Neuronal stem cell (in vitro differentiated cells): Measurements from ENCODE around the gene RTF1.

Source experiments
- DNase-seq: peaks from one replicate; pipeline ENCODE4 v3.0.0-alpha.2; 2013; ENCODE audit warnings: low spot score
- H2AFZ ChIP-seq: one replicate; pipeline ENCODE4 v1.6.1; 2013; ENCODE audit warnings: mild to moderate bottlenecking, low read length, inconsistent platforms
- H2AK5ac ChIP-seq: 2 replicates; pipeline ENCODE4 v1.6.1; 2013; ENCODE audit warnings: low read depth, mild to moderate bottlenecking, inconsistent platforms, low read length, moderate library complexity, mixed read lengths
- H2BK120ac ChIP-seq: 2 replicates; pipeline ENCODE4 v1.6.1; 2013; ENCODE audit warnings: low read depth, mild to moderate bottlenecking, inconsistent platforms, low read length, moderate library complexity, mixed read lengths
- H2BK12ac ChIP-seq: one replicate; pipeline ENCODE4 v1.6.1; 2013; ENCODE audit warnings: low read length, inconsistent platforms
- H2BK15ac ChIP-seq: 2 replicates; pipeline ENCODE4 v1.6.1; 2013; ENCODE audit warnings: mild to moderate bottlenecking, low read length, inconsistent platforms, mixed read lengths
- H2BK5ac ChIP-seq: one replicate; pipeline ENCODE4 v1.6.1; 2013; ENCODE audit warnings: inconsistent platforms, mild to moderate bottlenecking, low read length, moderate library complexity
- H3K14ac ChIP-seq: one replicate; pipeline ENCODE4 v1.6.1; 2013; ENCODE audit warnings: low read length, inconsistent platforms
- H3K18ac ChIP-seq: 2 replicates; pipeline ENCODE4 v1.6.1; 2013; ENCODE audit warnings: low read length, inconsistent platforms
- H3K23ac ChIP-seq: 2 replicates; pipeline ENCODE4 v1.6.1; 2013; ENCODE audit warnings: low read depth, mild to moderate bottlenecking, mixed read lengths, low read length, inconsistent platforms; ENCODE audit not compliant: poor library complexity
- H3K27ac ChIP-seq: replicated peaks from 3 replicates; pipeline ENCODE4 v1.5.1; 2013; ENCODE audit warnings: low read length, inconsistent platforms
- H3K27me3 ChIP-seq, 3 experiments: 2 replicates each; pipeline ENCODE4 v1.6.1; 2013; ENCODE audit warnings: low read length in 3 of 3, mild to moderate bottlenecking in 2 of 3, inconsistent platforms in 1 of 3, low read depth in 1 of 3, mixed read lengths in 1 of 3, moderate library complexity in 1 of 3; ENCODE audit not compliant: control insufficient read depth in 3 of 3, insufficient read depth in 3 of 3
- H3K36me3 ChIP-seq, 2 donors: replicated peaks in 1 of 2; 2 replicates each; pipeline ENCODE4 v1.6.1; 2013; ENCODE audit warnings: low read length in 2 of 2; ENCODE audit not compliant: control insufficient read depth in 2 of 2, insufficient read depth in 2 of 2
- H3K4ac ChIP-seq: 2 replicates; pipeline ENCODE4 v1.6.1; 2013; ENCODE audit warnings: inconsistent platforms, mild to moderate bottlenecking, low read length, moderate library complexity
- H3K4me1 ChIP-seq, 2 donors: 1 replicate in 1 of 2; 2 replicates in 1 of 2; pipeline ENCODE4 v1.6.1; 2013; ENCODE audit warnings: low read length in 2 of 2, low read depth in 1 of 2; ENCODE audit not compliant: control insufficient read depth in 2 of 2, insufficient read depth in 1 of 2
- H3K4me2 ChIP-seq: one replicate; pipeline ENCODE4 v1.6.1; 2013; ENCODE audit warnings: mild to moderate bottlenecking, low read length, inconsistent platforms; ENCODE audit not compliant: insufficient read depth, poor library complexity, severe bottlenecking
- H3K4me3 ChIP-seq, 2 donors: 2 replicates each; pipeline ENCODE4 v1.5.1; 2013; ENCODE audit warnings: low read length in 2 of 2, mild to moderate bottlenecking in 2 of 2, inconsistent platforms in 1 of 2, moderate library complexity in 1 of 2
- H3K79me1 ChIP-seq: one replicate; pipeline ENCODE4 v1.6.1; 2013; ENCODE audit warnings: low read depth, mild to moderate bottlenecking, inconsistent platforms, low read length, moderate library complexity
- H3K9ac ChIP-seq: one replicate; pipeline ENCODE4 v1.6.1; 2013; ENCODE audit warnings: mild to moderate bottlenecking, low read depth, low read length, inconsistent platforms; ENCODE audit not compliant: poor library complexity
- H3K9me3 ChIP-seq, 2 donors: replicated peaks in 1 of 2; 2 replicates each; pipeline versions ENCODE3 to v1.6.1; 2013; ENCODE audit warnings: low read length in 2 of 2, mild to moderate bottlenecking in 2 of 2, inconsistent platforms in 1 of 2, low read depth in 1 of 2, mixed read lengths in 1 of 2, moderate library complexity in 1 of 2; ENCODE audit not compliant: control insufficient read depth in 2 of 2, insufficient read depth in 1 of 2
- H4K8ac ChIP-seq: one replicate; pipeline ENCODE4 v1.6.1; 2013; ENCODE audit warnings: low read depth, mild to moderate bottlenecking, inconsistent platforms, low read length, moderate library complexity
- H4K91ac ChIP-seq: one replicate; pipeline ENCODE4 v1.6.1; 2013; ENCODE audit warnings: low read length, low read depth, mild to moderate bottlenecking, inconsistent platforms; ENCODE audit not compliant: poor library complexity
- WGBS, 2 donors: extraction: QIAGEN DNeasy Blood & Tissue Kit; methylation state at CpG; one replicate each; pipeline ENCODE4 v1.1.7; 2013; ENCODE audit warnings: missing lambda C conversion rate in 2 of 2, mixed read lengths in 1 of 2; ENCODE audit not compliant: insufficient read length in 2 of 2, insufficient replicate concordance in 1 of 2; ENCODE audit errors: extremely low coverage in 2 of 2; 5-methylcytosine and 5-hydroxymethylcytosine counted together

RTF1 gene

DNA sequence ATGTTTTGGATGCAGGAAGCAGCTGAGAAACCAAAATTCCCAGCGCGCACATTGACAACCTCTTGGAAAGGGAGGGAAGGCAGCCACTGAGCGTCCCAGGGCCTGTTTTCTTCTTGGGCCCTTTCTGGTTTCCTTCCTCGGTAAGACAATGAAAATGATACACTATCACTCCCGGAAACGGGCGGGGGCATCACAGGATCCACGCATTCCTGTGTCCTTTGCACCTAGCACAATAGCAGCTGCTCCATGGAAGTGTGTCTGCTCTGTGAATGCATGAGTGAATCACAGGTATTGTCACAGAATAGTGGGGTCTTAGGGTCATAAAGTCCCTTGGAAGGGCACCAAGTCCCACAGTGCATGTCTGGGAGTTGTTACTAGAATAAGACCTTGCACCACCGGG, 70.5 kb downstream of the RTF1 start:
- WGBS, 2 donors: no CpG with 5 or more reads among the region's 9 CpGs
- no peak overlapping the region for H3K27ac ChIP-seq
- no peak overlapping the region for H3K14ac ChIP-seq

DNA sequence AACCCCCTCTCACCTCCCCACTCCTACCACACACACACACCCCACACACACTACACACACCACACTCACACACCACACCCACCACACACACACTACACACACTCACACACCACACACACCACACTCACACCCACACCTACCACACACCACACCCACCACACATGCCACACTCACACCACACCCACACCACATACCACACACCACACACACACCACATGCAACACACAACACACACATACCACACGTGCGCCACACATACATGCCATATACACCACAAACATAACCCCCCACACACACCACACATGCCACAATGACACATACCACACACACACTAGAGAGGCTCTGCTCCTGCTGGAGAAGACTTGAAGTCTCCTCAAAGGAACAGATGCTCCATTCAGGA, 70.9 kb downstream of the RTF1 start:
- DNase-seq: no peak
- H3K23ac ChIP-seq: peak overlapping the region; percentile 59
- H4K91ac ChIP-seq: peak overlapping the region; percentile 82
- H3K27me3 ChIP-seq: peaks cover 0 to 17% (median 0%) of the 10 kb centered on the region in 3 experiments
- H2BK15ac ChIP-seq: no peak overlapping the region
- H3K4me2 ChIP-seq: no peak overlapping the region
- peak overlapping the region in 1 of 2 donors; percentile 64 for H3K4me3 ChIP-seq
- peak overlapping the region; percentile 94 for H3K14ac ChIP-seq
- H3K18ac ChIP-seq: peak overlapping the region; percentile 52
- peak overlapping the region; percentile 56 for H3K4ac ChIP-seq
- WGBS, 2 donors: no CpG with 5 or more reads among the region's 2 CpGs
- H3K9ac ChIP-seq: peak overlapping the region; percentile 63
- H3K27ac ChIP-seq: no peak overlapping the region
- H2AFZ ChIP-seq: no peak overlapping the region
- H2BK120ac ChIP-seq: no peak overlapping the region
- peaks cover 4 to 17% of the 10 kb centered on the region in 2 donors for H3K36me3 ChIP-seq
- no peak overlapping the region for H2AK5ac ChIP-seq
- no peak overlapping the region for H4K8ac ChIP-seq
- no peaks in the 10 kb centered on the region for H3K79me1 ChIP-seq
- H2BK12ac ChIP-seq: no peak overlapping the region
- no peak overlapping the region for H2BK5ac ChIP-seq
- peaks cover 8 to 17% of the 10 kb centered on the region in 2 donors for H3K4me1 ChIP-seq
- peaks cover 0 to 2% of the 10 kb centered on the region in 2 donors for H3K9me3 ChIP-seq

More for the DNA sequence above, 70.5 kb downstream of the RTF1 start:
- Histone ChIP-seq H3K9ac (peak overlapping the region; percentile 63), H3K36me3 (peaks cover 6 to 21% of the 10 kb centered on the region in 2 donors), H2BK5ac (no peak overlapping the region), H3K4ac (no peak overlapping the region), H3K18ac (no peak overlapping the region), H2BK120ac (no peak overlapping the region), H2AK5ac (no peak overlapping the region), H3K4me1 (peaks cover 4 to 12% of the 10 kb centered on the region in 2 donors), H4K91ac (no peak overlapping the region), H3K27me3 (peaks cover 0 to 14% (median 0%) of the 10 kb centered on the region in 3 experiments), H3K23ac (no peak overlapping the region), H2BK15ac (no peak overlapping the region), H3K4me3 (no peak overlapping the region), H2BK12ac (no peak overlapping the region), H4K8ac (no peak overlapping the region), H3K79me1 (no peaks in the 10 kb centered on the region), H3K4me2 (no peak overlapping the region), H3K9me3 (peaks cover 0 to 2% of the 10 kb centered on the region in 2 donors), H2AFZ (no peak overlapping the region)
- no peak for DNase-seq

DNA sequence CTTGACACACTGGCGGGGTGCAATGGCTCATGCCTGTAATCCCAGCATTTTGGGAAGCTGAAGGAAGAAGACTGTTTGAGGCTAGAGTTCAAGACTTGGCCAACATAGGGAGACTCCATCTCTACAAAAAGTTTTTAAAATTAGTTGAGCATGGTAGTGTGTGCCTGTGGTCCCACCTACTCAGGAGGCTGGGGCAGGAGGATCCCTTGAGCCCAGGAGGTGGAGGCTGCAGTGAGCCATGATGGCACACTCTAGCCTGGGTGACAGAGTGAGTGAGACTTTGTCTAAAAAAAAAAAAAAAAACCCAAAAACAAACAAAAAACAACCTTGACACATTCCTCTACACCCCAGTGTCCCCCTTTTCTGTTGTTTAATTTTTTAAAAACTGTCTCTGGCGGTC, 72.7 kb downstream of the RTF1 start:
- no peak overlapping the region for H2BK12ac ChIP-seq
- H4K91ac ChIP-seq: no peak overlapping the region
- no peaks in the 10 kb centered on the region for H3K79me1 ChIP-seq
- H2AFZ ChIP-seq: no peak overlapping the region
- no peak overlapping the region for H3K4me3 ChIP-seq
- no peak overlapping the region for H3K23ac ChIP-seq
- no peak overlapping the region for H3K27ac ChIP-seq
- no CpG with 5 or more reads among the region's 2 CpGs for WGBS, 2 donors
- H3K14ac ChIP-seq: no peak overlapping the region
- DNase-seq: no peak
- no peak overlapping the region for H4K8ac ChIP-seq
- H3K9ac ChIP-seq: no peak overlapping the region
- H3K27me3 ChIP-seq: peaks cover 8 to 26% (median 8%) of the 10 kb centered on the region in 3 experiments
- H3K4me2 ChIP-seq: no peak overlapping the region
- no peak overlapping the region for H3K18ac ChIP-seq
- H3K4me1 ChIP-seq: peaks cover 11 to 17% of the 10 kb centered on the region in 2 donors
- no peak overlapping the region for H2BK5ac ChIP-seq
- no peak overlapping the region for H2BK15ac ChIP-seq
- H2AK5ac ChIP-seq: no peak overlapping the region
- H3K36me3 ChIP-seq: peaks cover 0 to 2% of the 10 kb centered on the region in 2 donors
- H3K9me3 ChIP-seq: no peaks in the 10 kb centered on the region
- no peak overlapping the region for H3K4ac ChIP-seq
- H2BK120ac ChIP-seq: no peak overlapping the region

DNA sequence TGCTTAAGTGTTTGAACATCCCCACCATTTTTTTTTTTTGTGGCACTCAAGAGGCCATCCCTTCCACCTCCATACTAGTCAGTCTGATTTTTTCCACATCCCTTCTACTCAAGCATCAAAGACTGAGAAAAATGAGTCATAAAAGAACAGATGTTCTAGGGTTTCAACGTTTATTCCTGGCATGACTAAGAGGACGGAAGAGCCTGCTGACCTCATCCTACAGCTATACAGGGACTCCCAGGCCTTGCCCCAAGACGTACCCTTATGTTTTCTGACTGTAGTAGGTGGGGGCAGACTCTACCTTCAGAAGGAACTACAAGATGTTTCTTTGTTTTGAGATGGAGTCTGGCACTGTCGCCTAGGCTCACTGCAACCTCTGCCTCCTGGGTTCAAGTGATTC, 73.5 kb downstream of the RTF1 start:
- no peak overlapping the region for H3K4me3 ChIP-seq
- H3K14ac ChIP-seq: no peak overlapping the region
- no peak overlapping the region for H4K8ac ChIP-seq
- no peak overlapping the region for H2BK5ac ChIP-seq
- no peaks in the 10 kb centered on the region for H3K79me1 ChIP-seq
- no peak overlapping the region for H3K4me2 ChIP-seq
- H3K18ac ChIP-seq: no peak overlapping the region
- H3K9me3 ChIP-seq: no peaks in the 10 kb centered on the region
- no peak overlapping the region for H2BK120ac ChIP-seq
- H2BK12ac ChIP-seq: no peak overlapping the region
- WGBS, 2 donors: no CpG with 5 or more reads among the region's 4 CpGs
- H2AK5ac ChIP-seq: no peak overlapping the region
- no peaks in the 10 kb centered on the region for H3K36me3 ChIP-seq
- no peak overlapping the region for H2AFZ ChIP-seq
- H3K4me1 ChIP-seq: peaks cover 18 to 19% of the 10 kb centered on the region in 2 donors
- no peak overlapping the region for H4K91ac ChIP-seq
- H3K27me3 ChIP-seq: peaks cover 15 to 33% (median 16%) of the 10 kb centered on the region in 3 experiments
- H3K23ac ChIP-seq: no peak overlapping the region
- H3K27ac ChIP-seq: no peak overlapping the region
- H3K9ac ChIP-seq: no peak overlapping the region
- DNase-seq: no peak
- H3K4ac ChIP-seq: no peak overlapping the region
- no peak overlapping the region for H2BK15ac ChIP-seq
